T-helper 1 cell treated with Interleukin-12 subunit alpha and Interleukin-12 subunit beta and Interleukin-4 antibody, amounts not matched to agents 30 μg/mL and 1 μg/mL, for 36 hours (primary cell): ENCODE measurements around the gene DISP1.
"Not testable (repeated sequence)": the region's sequence is repeated elsewhere in the genome, so short reads cannot be mapped to it uniquely, and the experiment has no call there.

Experiments used
- H3K27ac Mint-ChIP-seq: one replicate; pipeline ENCODE4 v1.8.0; 2021; ENCODE audit warnings: mild to moderate bottlenecking, mixed read lengths
- H3K27me3 Mint-ChIP-seq: one replicate; pipeline ENCODE4 v1.8.0; 2021; ENCODE audit warnings: low read depth, mixed read lengths
- H3K36me3 Mint-ChIP-seq: one replicate; pipeline ENCODE4 v1.8.0; 2021; ENCODE audit warnings: low read depth, mixed read lengths
- H3K4me1 Mint-ChIP-seq: one replicate; pipeline ENCODE4 v1.8.0; 2021; ENCODE audit warnings: low read depth, mixed read lengths
- H3K4me3 Mint-ChIP-seq: one replicate; pipeline ENCODE4 v1.8.0; 2021; ENCODE audit warnings: mild to moderate bottlenecking, moderate library complexity, mixed read lengths
- H3K9me3 Mint-ChIP-seq: one replicate; pipeline ENCODE4 v1.8.0; 2021; ENCODE audit warnings: mixed read lengths

Gene DISP1

DNA sequence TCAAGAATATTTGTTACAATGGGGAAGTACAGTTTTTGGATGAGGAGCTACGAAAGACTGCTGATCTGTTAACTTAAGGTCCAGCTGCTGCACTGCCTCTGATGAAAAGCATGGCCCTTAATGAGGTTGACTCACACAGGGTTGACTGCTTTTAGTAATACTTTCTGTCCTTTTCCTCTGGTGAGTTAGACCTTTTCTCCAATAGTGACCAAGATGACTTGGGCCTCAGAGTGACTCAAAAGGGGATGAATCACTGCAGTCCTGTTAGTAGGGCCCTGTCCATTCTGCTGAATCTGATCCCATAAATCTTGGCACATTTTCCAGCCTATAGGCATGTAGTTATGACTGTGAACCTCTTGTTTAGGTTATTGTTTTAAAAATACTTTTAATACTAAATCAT is 2.7 kb downstream of the DISP1 start:
- Mint-ChIP-seq H3K27ac (no peak overlapping the region), H3K27me3 (peaks cover 3% of the 10 kb centered on the region), H3K36me3 (peaks cover 1% of the 10 kb centered on the region), H3K9me3 (peaks cover 5% of the 10 kb centered on the region), H3K4me1 (peaks cover 16% of the 10 kb centered on the region), H3K4me3 (no peak overlapping the region)

DNA sequence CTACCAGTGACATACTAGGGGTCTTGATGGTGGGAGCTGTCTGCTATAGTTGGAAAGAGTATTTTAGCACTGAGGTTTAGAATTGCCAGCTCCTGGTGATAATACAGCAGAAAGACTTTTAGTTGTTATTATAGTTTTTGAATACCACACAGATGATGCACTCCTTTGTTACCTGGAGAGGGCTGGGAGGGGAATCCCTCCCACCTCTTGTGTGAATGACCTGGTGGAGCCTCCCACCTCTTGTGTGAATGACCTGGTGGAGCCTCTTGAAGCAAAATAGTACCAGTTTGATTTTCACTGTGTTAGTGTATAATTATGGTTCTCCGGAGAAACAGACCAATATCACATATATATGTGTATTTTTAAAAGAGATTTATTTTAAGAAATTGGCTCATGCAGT is 3.3 kb downstream of the DISP1 start:
- Mint-ChIP-seq H3K27me3 (peaks cover 3% of the 10 kb centered on the region), H3K4me1 (peaks cover 16% of the 10 kb centered on the region), H3K27ac (no peak overlapping the region), H3K4me3 (no peak overlapping the region), H3K36me3 (peaks cover 1% of the 10 kb centered on the region), H3K9me3 (peaks cover 5% of the 10 kb centered on the region)

DNA sequence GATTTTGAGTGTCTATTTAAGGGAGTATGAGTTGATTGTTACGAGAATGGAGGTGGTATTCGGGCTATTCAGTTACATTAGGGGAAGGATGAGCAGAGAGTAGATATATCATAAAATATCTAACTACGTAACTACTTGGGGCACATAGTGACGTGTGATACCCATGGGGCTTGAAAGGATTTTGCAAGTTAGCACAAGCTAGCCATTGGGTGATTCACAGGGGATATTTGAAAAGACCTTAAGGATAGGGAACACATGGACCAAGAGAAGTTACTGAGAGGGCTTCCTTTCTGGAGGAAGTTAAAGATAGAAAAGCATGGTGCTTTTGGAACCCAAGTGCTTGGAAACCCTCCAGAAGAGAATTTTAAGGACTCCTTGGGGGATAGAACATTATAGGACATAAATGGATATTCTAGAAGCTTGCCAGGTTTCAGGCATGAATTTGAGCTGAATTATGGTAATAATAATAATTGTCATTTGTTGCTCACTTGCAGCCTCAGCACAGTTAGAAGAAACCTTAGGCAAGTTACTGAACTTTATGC is 5.4 kb downstream of the DISP1 start:
- no peak overlapping the region for H3K27ac Mint-ChIP-seq
- H3K9me3 Mint-ChIP-seq: no peaks in the 10 kb centered on the region
- H3K4me3 Mint-ChIP-seq: no peak overlapping the region
- H3K27me3 Mint-ChIP-seq: no peaks in the 10 kb centered on the region
- H3K4me1 Mint-ChIP-seq: peaks cover 9% of the 10 kb centered on the region
- H3K36me3 Mint-ChIP-seq: no peaks in the 10 kb centered on the region

DNA sequence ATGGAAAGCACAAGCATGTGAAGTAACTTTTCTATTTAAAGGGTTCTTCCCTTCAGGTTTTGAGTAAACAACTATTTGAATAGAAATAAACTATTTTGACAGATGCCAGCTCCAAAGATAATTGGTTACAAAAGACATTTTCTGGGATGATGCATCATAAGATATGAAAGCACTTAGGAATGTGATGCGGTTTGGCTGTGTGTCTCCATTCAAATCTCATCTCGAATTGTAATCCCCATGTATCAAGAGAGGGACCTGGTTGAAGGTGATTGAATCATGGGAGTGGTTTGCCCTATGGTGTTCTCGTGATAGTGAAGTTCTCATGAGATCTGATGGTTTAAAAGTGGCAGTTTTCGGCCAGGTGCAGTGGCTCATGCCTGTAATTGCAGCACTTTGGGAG is 6.4 kb downstream of the DISP1 start:
- no peak overlapping the region for H3K27ac Mint-ChIP-seq

DNA sequence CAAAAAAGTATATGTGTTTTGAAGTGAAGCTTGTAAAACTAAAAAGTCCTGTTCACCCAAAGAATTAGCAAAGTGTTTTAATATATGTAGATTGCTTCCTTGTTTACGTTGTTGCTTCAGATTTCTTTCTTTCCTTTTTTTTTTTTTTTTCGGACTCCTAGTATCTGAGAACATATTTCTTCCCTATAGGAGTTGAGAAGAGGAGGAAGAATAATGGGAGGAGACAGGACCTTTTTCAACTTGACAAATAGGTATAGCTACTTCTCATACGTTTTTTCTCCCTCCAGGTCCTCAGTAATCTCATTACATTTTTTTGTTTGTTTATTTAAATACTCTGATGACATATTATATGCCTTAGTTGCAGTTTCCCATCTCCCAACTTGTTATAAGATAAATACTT is 8.9 kb downstream of the DISP1 start:
- Mint-ChIP-seq H3K4me1 (no peaks in the 10 kb centered on the region), H3K27ac (no peak overlapping the region), H3K9me3 (no peaks in the 10 kb centered on the region), H3K4me3 (no peak overlapping the region), H3K27me3 (no peaks in the 10 kb centered on the region), H3K36me3 (no peaks in the 10 kb centered on the region)

More for the DNA sequence above, 6.4 kb downstream of the DISP1 start:
- H3K4me3 Mint-ChIP-seq: no peak overlapping the region
- no peaks in the 10 kb centered on the region for H3K27me3 Mint-ChIP-seq
- H3K4me1 Mint-ChIP-seq: peaks cover 2% of the 10 kb centered on the region
- H3K9me3 Mint-ChIP-seq: no peaks in the 10 kb centered on the region
- H3K36me3 Mint-ChIP-seq: no peaks in the 10 kb centered on the region

DNA sequence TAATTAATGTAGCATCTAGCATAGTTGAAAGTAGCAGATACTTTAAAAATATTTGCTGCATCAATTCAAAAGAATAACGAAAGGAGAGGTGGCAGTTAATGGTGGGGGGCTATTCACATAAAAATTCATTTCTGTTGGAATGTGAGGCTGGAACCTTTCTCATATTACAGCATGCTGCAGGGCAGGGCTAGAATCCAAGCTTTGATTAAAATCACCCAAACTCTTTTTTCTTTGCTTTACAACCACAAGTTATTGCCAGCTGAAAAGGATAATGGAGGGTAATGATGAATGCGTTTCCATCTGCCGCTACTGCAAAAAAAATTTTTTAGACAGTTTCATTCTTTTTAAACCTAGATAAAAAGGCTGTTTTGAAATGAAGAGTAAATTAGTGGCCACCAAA is 9.8 kb downstream of the DISP1 start:
- H3K36me3 Mint-ChIP-seq: no peaks in the 10 kb centered on the region
- H3K4me3 Mint-ChIP-seq: no peak overlapping the region
- no peaks in the 10 kb centered on the region for H3K4me1 Mint-ChIP-seq
- H3K27ac Mint-ChIP-seq: no peak overlapping the region
- H3K27me3 Mint-ChIP-seq: no peaks in the 10 kb centered on the region
- no peaks in the 10 kb centered on the region for H3K9me3 Mint-ChIP-seq

DNA sequence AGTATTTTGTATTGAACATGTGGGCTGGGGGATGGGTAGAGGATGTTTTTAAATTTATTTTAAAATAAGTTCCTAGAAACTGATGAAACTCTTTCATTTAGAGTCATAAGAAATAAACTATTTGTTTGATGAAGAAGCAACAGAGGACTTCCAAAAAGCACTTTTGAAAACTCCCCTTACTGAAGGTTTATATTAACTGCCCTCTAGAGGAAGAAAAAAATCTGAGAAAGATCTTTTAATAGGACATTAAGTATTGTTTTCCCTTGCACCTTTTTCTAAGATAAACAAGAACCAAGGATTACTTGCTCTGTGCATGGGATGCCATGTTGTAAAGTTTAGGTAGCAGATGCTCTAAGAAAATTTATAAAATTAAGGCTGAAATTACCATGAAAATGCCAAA is 14.1 kb downstream of the DISP1 start:
- no peak overlapping the region for H3K27ac Mint-ChIP-seq
- H3K27me3 Mint-ChIP-seq: no peaks in the 10 kb centered on the region
- H3K36me3 Mint-ChIP-seq: no peaks in the 10 kb centered on the region
- H3K4me1 Mint-ChIP-seq: no peaks in the 10 kb centered on the region
- H3K9me3 Mint-ChIP-seq: no peaks in the 10 kb centered on the region
- no peak overlapping the region for H3K4me3 Mint-ChIP-seq

DNA sequence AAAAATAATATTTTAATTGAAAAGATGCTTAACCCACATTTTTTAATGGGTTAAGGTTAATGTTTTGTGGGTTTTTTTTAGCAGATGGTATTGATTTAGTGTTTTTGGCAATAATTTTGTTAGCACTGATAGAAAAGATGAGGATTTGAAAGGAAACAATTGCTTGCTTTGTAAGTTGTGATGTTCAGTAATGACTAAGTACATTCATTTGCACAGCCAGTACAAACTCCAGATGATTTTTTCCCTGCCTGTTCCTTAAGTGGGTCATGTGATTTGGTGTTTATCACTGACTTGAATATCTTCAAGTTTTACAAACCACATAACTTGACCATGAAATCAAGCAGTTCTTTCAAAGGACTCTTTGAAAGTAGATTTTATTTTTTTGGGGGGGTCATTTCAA is 15.0 kb downstream of the DISP1 start:
- Mint-ChIP-seq H3K27ac (no peak overlapping the region), H3K36me3 (no peaks in the 10 kb centered on the region), H3K27me3 (no peaks in the 10 kb centered on the region), H3K4me3 (no peak overlapping the region), H3K9me3 (no peaks in the 10 kb centered on the region), H3K4me1 (no peaks in the 10 kb centered on the region)

DNA sequence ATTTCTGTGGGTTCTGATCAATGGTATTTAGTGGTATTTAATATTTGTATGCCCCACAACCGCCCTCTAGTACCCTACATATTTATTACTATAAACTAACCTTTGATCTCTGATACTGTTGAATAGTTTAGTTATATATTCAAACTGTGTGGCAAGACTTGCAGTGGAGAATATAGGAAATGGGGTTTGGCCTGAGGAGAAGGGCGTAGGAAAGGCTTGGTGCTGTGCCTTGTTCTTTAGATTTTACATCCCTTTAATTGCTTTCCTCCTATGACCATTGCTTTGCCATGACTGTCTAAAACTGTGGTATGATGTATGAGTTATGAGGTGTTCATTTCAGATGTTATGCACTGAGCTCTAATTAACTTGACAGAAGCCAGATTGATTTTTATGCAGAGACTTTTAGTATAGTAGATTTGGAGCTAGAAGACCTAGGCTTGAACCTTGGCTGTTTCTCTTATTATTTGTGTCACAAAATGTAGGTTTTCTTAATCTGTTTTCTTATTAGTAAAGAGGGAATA is 18.6 kb downstream of the DISP1 start:
- Mint-ChIP-seq H3K27ac (no peak overlapping the region), H3K4me3 (no peak overlapping the region), H3K27me3 (no peaks in the 10 kb centered on the region), H3K4me1 (no peaks in the 10 kb centered on the region), H3K36me3 (no peaks in the 10 kb centered on the region), H3K9me3 (no peaks in the 10 kb centered on the region)

DNA sequence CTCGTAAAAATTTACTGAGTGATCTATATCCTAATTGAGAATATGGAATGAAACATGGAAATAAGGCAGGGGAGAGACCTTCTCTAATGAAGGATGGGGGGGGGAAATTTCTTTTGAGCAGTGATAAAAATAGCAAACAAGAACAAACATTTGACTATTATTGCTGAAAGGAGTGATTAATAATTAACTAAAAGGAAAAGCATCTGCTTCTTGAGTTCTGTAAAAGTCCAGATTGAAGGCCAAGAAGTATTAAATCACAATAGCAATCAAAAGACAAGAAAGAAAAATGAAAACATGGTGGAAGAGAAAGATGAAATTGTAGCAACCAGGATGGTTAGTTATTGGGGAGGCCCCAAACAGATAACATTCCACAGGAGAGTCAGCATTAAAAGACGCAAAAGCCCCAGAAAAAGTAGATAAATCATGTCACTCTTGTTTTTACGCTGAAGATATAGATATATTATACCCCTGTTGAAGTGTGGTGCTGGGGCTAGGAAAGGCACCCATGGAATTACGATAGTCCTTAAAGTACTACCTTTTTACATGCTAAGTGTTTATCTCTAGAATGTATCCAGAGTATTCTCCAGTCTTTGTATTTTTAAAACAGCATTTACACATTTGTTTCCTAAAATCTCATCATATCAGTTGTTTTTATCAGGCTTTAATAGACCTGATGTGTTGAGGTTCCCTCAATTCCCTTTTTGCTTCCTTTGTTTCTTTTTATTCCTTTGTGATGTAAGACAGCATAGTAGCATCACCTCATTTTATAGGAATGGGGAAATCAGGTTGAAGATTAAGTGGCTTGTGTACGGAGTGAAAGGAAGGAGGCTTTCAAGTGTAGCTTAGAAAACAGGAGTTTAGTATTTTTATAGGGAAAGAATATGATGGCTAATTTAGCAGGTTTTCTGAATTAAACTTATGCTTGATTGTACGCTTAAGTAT is 28.9 kb downstream of the DISP1 start:
- H3K4me3 Mint-ChIP-seq: no peak overlapping the region
- no peaks in the 10 kb centered on the region for H3K36me3 Mint-ChIP-seq
- no peaks in the 10 kb centered on the region for H3K4me1 Mint-ChIP-seq
- no peaks in the 10 kb centered on the region for H3K27me3 Mint-ChIP-seq
- no peak overlapping the region for H3K27ac Mint-ChIP-seq
- no peaks in the 10 kb centered on the region for H3K9me3 Mint-ChIP-seq

DNA sequence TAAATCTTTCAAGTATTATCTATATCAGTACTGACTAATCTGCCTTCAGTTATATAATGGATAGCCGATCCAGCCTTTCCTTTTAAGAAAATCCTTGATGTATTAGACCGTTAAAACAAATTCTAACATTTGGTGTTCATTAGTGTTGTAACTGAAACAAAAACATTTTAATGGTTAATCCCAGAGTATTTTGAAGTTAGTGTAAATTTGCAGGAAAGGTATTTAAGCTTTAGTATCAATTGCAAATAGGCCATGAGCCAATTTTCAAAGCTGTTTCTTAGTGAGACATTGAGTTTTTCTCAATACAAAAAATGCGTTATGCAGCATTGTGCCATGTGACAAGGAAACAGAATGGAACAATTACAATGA is 29.6 kb downstream of the DISP1 start:
- H3K36me3 Mint-ChIP-seq: no peaks in the 10 kb centered on the region
- H3K27ac Mint-ChIP-seq: no peak overlapping the region
- H3K27me3 Mint-ChIP-seq: no peaks in the 10 kb centered on the region
- no peaks in the 10 kb centered on the region for H3K9me3 Mint-ChIP-seq
- H3K4me1 Mint-ChIP-seq: no peaks in the 10 kb centered on the region
- no peak overlapping the region for H3K4me3 Mint-ChIP-seq

DNA sequence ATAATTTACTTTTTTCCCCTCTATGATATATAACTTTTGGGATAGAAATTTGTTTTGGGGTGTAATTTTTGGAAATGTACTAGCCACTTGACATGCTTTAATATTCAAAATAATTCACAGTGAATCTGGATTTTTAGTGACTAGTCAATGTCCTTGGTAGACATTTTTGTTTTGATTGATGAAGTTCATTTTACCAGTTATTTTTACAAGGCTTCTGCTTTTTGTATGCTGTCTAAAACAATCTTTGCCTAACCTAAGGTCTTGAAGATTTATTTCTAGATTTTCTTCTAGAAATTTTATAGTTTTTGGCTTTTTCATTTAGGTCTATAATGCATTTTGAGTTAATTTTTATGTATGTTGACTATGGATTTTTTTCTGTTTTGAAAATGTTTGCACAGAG is 30.9 kb downstream of the DISP1 start:
- Mint-ChIP-seq H3K9me3 (no peaks in the 10 kb centered on the region), H3K4me1 (no peaks in the 10 kb centered on the region), H3K27me3 (no peaks in the 10 kb centered on the region), H3K4me3 (no peak overlapping the region), H3K36me3 (no peaks in the 10 kb centered on the region), H3K27ac (no peak overlapping the region)

DNA sequence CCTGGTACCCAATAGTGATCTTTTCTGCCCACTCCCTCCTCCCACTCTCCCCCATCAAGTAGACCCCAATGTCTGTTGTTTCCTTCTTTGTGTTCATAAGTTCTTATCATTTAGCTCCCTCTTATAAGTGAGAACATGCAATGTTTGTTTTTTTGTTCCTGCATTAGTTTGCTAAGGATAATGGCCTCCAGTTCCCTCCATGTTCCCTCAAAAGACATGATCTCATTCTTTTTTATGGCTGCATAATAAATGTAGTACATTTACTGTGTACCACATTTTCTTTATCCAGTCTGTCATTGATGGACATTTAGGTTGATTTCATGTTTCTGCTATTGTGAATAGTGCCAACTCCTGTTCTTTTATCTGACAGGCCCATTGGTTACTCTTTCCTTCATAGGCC is 35.7 kb downstream of the DISP1 start:
- H3K4me1 Mint-ChIP-seq: not testable (repeated sequence)

DNA sequence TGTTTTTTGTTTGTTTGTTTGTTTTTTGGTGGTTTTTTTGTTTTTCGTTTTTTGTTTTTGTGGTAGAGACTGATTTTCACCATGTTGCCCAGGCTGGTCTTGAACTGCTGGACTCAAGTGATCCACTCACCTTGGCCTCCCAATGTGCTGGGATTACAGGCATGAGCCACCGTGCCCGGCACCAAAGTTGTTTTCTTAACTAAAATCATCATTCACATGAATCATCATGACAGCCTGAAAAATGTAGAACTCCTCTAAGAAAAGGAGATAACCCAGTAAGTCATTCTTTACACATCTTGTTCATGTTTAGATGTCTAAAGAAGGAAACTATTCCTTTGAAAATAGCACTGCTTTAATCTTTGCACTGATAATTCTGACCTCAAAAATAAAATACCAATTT is 37.5 kb downstream of the DISP1 start:
- Mint-ChIP-seq H3K4me1 (no peaks in the 10 kb centered on the region), H3K27ac (no peak overlapping the region), H3K27me3 (no peaks in the 10 kb centered on the region)

More for the DNA sequence above, 35.7 kb downstream of the DISP1 start:
- H3K27ac Mint-ChIP-seq, H3K9me3 Mint-ChIP-seq, H3K4me3 Mint-ChIP-seq, H3K27me3 Mint-ChIP-seq, H3K36me3 Mint-ChIP-seq: not testable (repeated sequence)

DNA sequence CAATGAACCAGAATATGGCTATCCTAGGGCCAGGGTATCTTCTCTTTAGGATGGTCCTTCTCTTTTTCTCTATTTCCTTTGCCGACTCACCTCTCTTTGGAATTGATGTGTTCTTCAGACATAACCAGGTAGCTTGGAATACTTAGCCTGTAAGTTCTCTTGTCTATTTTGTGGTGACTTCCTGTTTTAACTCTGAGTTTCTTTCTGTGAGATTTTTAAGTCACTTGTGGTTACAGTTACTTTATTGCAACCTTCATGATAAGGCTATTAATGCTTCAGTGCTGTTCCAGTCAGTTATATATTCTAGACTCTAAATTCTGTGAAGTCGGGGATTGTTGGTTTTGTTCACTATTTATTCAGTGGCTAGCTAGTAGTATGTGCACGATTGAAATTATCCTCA is 46.2 kb downstream of the DISP1 start:
- H3K27ac Mint-ChIP-seq: no peak overlapping the region
- no peaks in the 10 kb centered on the region for H3K27me3 Mint-ChIP-seq
- peaks cover 8% of the 10 kb centered on the region for H3K9me3 Mint-ChIP-seq
- H3K36me3 Mint-ChIP-seq: no peaks in the 10 kb centered on the region
- no peak overlapping the region for H3K4me3 Mint-ChIP-seq
- peaks cover 3% of the 10 kb centered on the region for H3K4me1 Mint-ChIP-seq

More for the DNA sequence above, 37.5 kb downstream of the DISP1 start:
- no peaks in the 10 kb centered on the region for H3K36me3 Mint-ChIP-seq
- H3K9me3 Mint-ChIP-seq: peaks cover 8% of the 10 kb centered on the region
- no peak overlapping the region for H3K4me3 Mint-ChIP-seq
